Ishikawa (cell line): ENCODE data around the gene EPHB1.

Experiments used
- CEBPB ChIP-seq: IDR thresholded peaks from 2 replicates; pipeline ENCODE4 v1.6.1; 2012
- CREB1 ChIP-seq: IDR thresholded peaks from 2 replicates; pipeline ENCODE4 v1.6.1; 2012; ENCODE audit warnings: low read depth
- EGR1 ChIP-seq: IDR thresholded peaks from 2 replicates; pipeline ENCODE4 v1.6.1; 2012
- EP300 ChIP-seq: IDR thresholded peaks from 2 replicates; pipeline ENCODE4 v1.6.1; 2012; ENCODE audit warnings: borderline replicate concordance
- FOXM1 ChIP-seq: IDR thresholded peaks from 2 replicates; pipeline ENCODE4 v1.6.1; 2012; ENCODE audit warnings: low read depth, borderline replicate concordance
- MAX ChIP-seq: IDR thresholded peaks from 2 replicates; pipeline ENCODE4 v1.6.1; 2012
- NFIC ChIP-seq: IDR thresholded peaks from 2 replicates; pipeline ENCODE4 v1.6.1; 2012
- RAD21 ChIP-seq: IDR thresholded peaks from 2 replicates; pipeline ENCODE4 v1.6.1; 2012; ENCODE audit warnings: low read depth
- REST ChIP-seq: IDR thresholded peaks from 2 replicates; pipeline ENCODE4 v1.6.1; 2012; ENCODE audit warnings: low read depth, mild to moderate bottlenecking
- TAF1 ChIP-seq: IDR thresholded peaks from 2 replicates; pipeline ENCODE4 v1.6.1; 2012; ENCODE audit warnings: low read depth, mild to moderate bottlenecking
- TCF12 ChIP-seq: IDR thresholded peaks from 2 replicates; pipeline ENCODE4 v1.6.1; 2012; ENCODE audit warnings: low read depth
- TEAD4 ChIP-seq: IDR thresholded peaks from 2 replicates; pipeline ENCODE4 v1.6.1; 2012
- USF1 ChIP-seq: IDR thresholded peaks from 2 replicates; pipeline ENCODE4 v1.6.1; 2012
- YY1 ChIP-seq: IDR thresholded peaks from 2 replicates; pipeline ENCODE4 v1.6.1; 2012; ENCODE audit warnings: low read depth
- ZBTB7A ChIP-seq: IDR thresholded peaks from 2 replicates; pipeline ENCODE4 v1.6.1; 2012; ENCODE audit warnings: low read depth

The EPHB1 gene

GRCh38 chr3:134833453-134834163 is 38.5 kb downstream of the EPHB1 start:
- TF ChIP-seq EP300: no peak
- no peak for TF ChIP-seq ZBTB7A
- no peak for TF ChIP-seq RAD21
- no peak for TF ChIP-seq FOXM1
- TF ChIP-seq REST: no peak
- TF ChIP-seq TCF12: no peak
- no peak for TF ChIP-seq CEBPB
- TF ChIP-seq NFIC: no peak
- TF ChIP-seq YY1: no peak
- TF ChIP-seq CREB1: no peak
- TF ChIP-seq TAF1: no peak
- no peak for TF ChIP-seq USF1
- TF ChIP-seq TEAD4: no peak
- TF ChIP-seq EGR1: no peak

GRCh38 chr3:134836921-134837320 is 41.9 kb downstream of the EPHB1 start:
- no peak for TF ChIP-seq RAD21
- TF ChIP-seq YY1: no peak
- no peak for TF ChIP-seq MAX
- no peak for TF ChIP-seq NFIC
- no peak for TF ChIP-seq TCF12
- no peak for TF ChIP-seq FOXM1
- no peak for TF ChIP-seq EGR1
- no peak for TF ChIP-seq ZBTB7A
- no peak for TF ChIP-seq EP300
- no peak for TF ChIP-seq REST
- no peak for TF ChIP-seq TEAD4
- TF ChIP-seq CEBPB: no peak

- no peak for TF ChIP-seq USF1
- TF ChIP-seq RAD21: peak; percentile 21; the same call in 1 of the 2 replicates
Measured at GRCh38 chr3:134838599-134838998, 43.5 kb downstream of the EPHB1 start.

GRCh38 chr3:134839422-134839821 is 44.4 kb downstream of the EPHB1 start:
- TF ChIP-seq EP300: no peak
- TF ChIP-seq TAF1: no peak
- TF ChIP-seq YY1: no peak
- TF ChIP-seq TCF12: no peak
- no peak for TF ChIP-seq MAX
- no peak for TF ChIP-seq USF1
- no peak for TF ChIP-seq CREB1
- TF ChIP-seq TEAD4: no peak
- no peak for TF ChIP-seq FOXM1
- TF ChIP-seq NFIC: no peak
- no peak for TF ChIP-seq EGR1

- no peak for TF ChIP-seq TEAD4
- no peak for TF ChIP-seq NFIC
- no peak for TF ChIP-seq YY1
- no peak for TF ChIP-seq EP300
Measured at GRCh38 chr3:134839990-134840389, 44.9 kb downstream of the EPHB1 start.

- TF ChIP-seq YY1 (no peak), USF1 (no peak), REST (no peak), NFIC (no peak), CREB1 (no peak), EP300 (no peak), TAF1 (no peak), FOXM1 (no peak), EGR1 (no peak), TCF12 (no peak), ZBTB7A (no peak), MAX (no peak), CEBPB (no peak), TEAD4 (no peak)
Measured at GRCh38 chr3:134840459-134840858, 45.4 kb downstream of the EPHB1 start.
